ENCODE results near the gene OR1M1. TPM values are rescaled to one million over a fixed set of nuclear protein-coding genes. Genes with fewer than 3 reads are reported as not detected.

Gene OR1M1
- total and polyA plus RNA-seq, 9 of the 15 experiments (the other 6 are each of a cell fraction or from before 2014, with no cell fraction given), result not detected

DNA sequence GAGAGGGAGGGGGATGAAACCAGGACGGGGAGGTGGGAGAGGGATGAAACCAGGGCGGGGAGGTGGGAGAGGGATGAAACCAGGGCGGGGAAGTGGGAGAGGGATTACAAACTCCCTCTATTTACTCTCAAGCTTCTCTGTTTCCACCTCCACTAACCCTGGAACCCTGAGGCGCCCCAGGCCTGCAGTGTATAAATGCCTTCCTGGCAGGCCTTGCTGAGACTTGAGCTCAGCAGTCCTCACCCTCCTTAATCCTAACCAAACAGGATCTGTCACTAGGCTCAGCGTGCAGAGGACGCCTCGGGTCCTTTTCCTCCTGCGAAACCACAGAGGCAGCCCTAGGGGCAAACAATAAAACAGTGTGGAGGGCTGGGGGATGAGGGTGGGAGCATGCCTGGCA is 32.1 kb upstream of the OR1M1 start:
- H3K79me2 ChIP-seq (ENCODE audit: control insufficient read depth, insufficient read depth, low read length), result no peaks in the 10 kb centered on the region
- no peak overlapping the region for H3K4me3 ChIP-seq
- DNase-seq (ENCODE audit: extremely low read depth in 1 of 4, low spot score in 3 of 4), result no peak
- H3K9ac ChIP-seq (ENCODE audit: insufficient read depth in 1 of 2, low read depth in 2 of 2, low read length in 2 of 2), result no peak overlapping the region; a peak in 1 of 4 replicates
- H3K4me1 ChIP-seq (replicated peaks in 1 of 2; ENCODE audit: control insufficient read depth in 2 of 2, insufficient read depth in 2 of 2, low read length in 2 of 2), result peaks cover 0 to 3% of the 10 kb centered on the region in 2 experiments; a peak in 2 of 5 replicates
- H2AFZ ChIP-seq (ENCODE audit: low read depth, low read length), result no peak overlapping the region
- no peaks in the 10 kb centered on the region for H3K36me3 ChIP-seq (ENCODE audit: control insufficient read depth, insufficient read depth, low read length)
- no peaks in the 10 kb centered on the region for H3K9me1 ChIP-seq (ENCODE audit: control insufficient read depth, insufficient read depth, low read length)
- no peak for FAIRE-seq
- H3K9me3 ChIP-seq (replicated peaks; ENCODE audit: control insufficient read depth, insufficient read depth, low read depth, low read length), result no peaks in the 10 kb centered on the region
- no peak for ATAC-seq
- no TSS peak for BruUV-seq (replicated peaks)
- no peak overlapping the region for H3K27ac ChIP-seq (ENCODE audit: extremely low read depth, low read depth, low read length)
- peaks cover 0 to 6% of the 10 kb centered on the region in 2 experiments; a peak in 1 of 5 replicates for H3K27me3 ChIP-seq (ENCODE audit: control insufficient read depth in 2 of 2, insufficient read depth in 2 of 2, low read length in 2 of 2)
- 11% methylated on average over 6 of the region's 8 CpGs for WGBS (ENCODE audit: insufficient coverage, low coverage, missing lambda C conversion rate)
- intact Hi-C loops (cut with micrococcal nuclease) (no loop called here), in situ Hi-C loops (cut with MboI) (no loop called here)
- POLR2A ChIA-PET, result interaction anchor here (1.2 kb wide), 1 partner anchor 9 kb away, joined by 3 read pairs; no protein-coding TSS in a partner anchor
- CTCF ChIA-PET (ENCODE audit: low intra/inter-chr PET ratio), result interaction anchor here (0.6 kb wide), 1 partner anchor 972 kb away, joined by 3 read pairs; no protein-coding TSS in a partner anchor
- no peaks in the 10 kb centered on the region for H4K20me1 ChIP-seq (replicated peaks; ENCODE audit: control insufficient read depth, insufficient read depth, low read length)
- no peak overlapping the region for H3K4me2 ChIP-seq (ENCODE audit: insufficient read depth, low read length)
- no peak for TF ChIP-seq FOSL1 (tag; conservative IDR thresholded peaks at IDR 0.05)
- no peak for TF ChIP-seq RBM22 (IDR thresholded peaks at IDR 0.05; ENCODE audit: low read depth, low read length, poor library complexity, severe bottlenecking)
- TF ChIP-seq NFATC3 (IDR thresholded peaks at IDR 0.05), result no peak
- no peak for TF ChIP-seq CREBBP (IDR thresholded peaks at IDR 0.05; ENCODE audit: low read depth, low read length)
- TF ChIP-seq ZNF695 (CRISPR knock-in tag; IDR thresholded peaks at IDR 0.05), result no peak
- TF ChIP-seq, protein P1, sequence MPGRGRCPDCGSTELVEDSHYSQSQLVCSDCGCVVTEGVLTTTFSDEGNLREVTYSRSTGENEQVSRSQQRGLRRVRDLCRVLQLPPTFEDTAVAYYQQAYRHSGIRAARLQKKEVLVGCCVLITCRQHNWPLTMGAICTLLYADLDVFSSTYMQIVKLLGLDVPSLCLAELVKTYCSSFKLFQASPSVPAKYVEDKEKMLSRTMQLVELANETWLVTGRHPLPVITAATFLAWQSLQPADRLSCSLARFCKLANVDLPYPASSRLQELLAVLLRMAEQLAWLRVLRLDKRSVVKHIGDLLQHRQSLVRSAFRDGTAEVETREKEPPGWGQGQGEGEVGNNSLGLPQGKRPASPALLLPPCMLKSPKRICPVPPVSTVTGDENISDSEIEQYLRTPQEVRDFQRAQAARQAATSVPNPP (IDR thresholded peaks at IDR 0.05; ENCODE audit: borderline replicate concordance, insufficient read depth, insufficient read length), result no peak
- TF ChIP-seq GMEB1 (CRISPR knock-in tag; IDR thresholded peaks at IDR 0.05), result no peak
- TF ChIP-seq PPARD (CRISPR knock-in tag; IDR thresholded peaks at IDR 0.05), result no peak
- no peak for TF ChIP-seq ZFP36 (IDR thresholded peaks at IDR 0.05; ENCODE audit: low read depth, low read length, partially characterized antibody)
- TF ChIP-seq, protein P2, sequence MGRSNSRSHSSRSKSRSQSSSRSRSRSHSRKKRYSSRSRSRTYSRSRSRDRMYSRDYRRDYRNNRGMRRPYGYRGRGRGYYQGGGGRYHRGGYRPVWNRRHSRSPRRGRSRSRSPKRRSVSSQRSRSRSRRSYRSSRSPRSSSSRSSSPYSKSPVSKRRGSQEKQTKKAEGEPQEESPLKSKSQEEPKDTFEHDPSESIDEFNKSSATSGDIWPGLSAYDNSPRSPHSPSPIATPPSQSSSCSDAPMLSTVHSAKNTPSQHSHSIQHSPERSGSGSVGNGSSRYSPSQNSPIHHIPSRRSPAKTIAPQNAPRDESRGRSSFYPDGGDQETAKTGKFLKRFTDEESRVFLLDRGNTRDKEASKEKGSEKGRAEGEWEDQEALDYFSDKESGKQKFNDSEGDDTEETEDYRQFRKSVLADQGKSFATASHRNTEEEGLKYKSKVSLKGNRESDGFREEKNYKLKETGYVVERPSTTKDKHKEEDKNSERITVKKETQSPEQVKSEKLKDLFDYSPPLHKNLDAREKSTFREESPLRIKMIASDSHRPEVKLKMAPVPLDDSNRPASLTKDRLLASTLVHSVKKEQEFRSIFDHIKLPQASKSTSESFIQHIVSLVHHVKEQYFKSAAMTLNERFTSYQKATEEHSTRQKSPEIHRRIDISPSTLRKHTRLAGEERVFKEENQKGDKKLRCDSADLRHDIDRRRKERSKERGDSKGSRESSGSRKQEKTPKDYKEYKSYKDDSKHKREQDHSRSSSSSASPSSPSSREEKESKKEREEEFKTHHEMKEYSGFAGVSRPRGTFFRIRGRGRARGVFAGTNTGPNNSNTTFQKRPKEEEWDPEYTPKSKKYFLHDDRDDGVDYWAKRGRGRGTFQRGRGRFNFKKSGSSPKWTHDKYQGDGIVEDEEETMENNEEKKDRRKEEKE (IDR thresholded peaks at IDR 0.05; ENCODE audit: borderline replicate concordance in 1 of 2, control insufficient read depth in 1 of 2, low read depth in 2 of 2, low read length in 1 of 2), result no peak
- TF ChIP-seq, protein P3, sequence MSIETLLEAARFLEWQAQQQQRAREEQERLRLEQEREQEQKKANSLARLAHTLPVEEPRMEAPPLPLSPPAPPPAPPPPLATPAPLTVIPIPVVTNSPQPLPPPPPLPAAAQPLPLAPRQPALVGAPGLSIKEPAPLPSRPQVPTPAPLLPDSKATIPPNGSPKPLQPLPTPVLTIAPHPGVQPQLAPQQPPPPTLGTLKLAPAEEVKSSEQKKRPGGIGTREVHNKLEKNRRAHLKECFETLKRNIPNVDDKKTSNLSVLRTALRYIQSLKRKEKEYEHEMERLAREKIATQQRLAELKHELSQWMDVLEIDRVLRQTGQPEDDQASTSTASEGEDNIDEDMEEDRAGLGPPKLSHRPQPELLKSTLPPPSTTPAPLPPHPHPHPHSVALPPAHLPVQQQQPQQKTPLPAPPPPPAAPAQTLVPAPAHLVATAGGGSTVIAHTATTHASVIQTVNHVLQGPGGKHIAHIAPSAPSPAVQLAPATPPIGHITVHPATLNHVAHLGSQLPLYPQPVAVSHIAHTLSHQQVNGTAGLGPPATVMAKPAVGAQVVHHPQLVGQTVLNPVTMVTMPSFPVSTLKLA (conservative IDR thresholded peaks at IDR 0.05), result no peak
- no peak for TF ChIP-seq NCOR1 (IDR thresholded peaks at IDR 0.05)
- TF ChIP-seq FUS (optimal IDR thresholded peaks at IDR 0.05; ENCODE audit: low read depth, low read length), result no peak
- TF ChIP-seq MCM3 (IDR thresholded peaks at IDR 0.05), result no peak
- no peak for TF ChIP-seq FOXJ3 (CRISPR knock-in tag; IDR thresholded peaks at IDR 0.05)
- TF ChIP-seq HMG20A (CRISPR knock-in tag; conservative IDR thresholded peaks at IDR 0.05), result no peak

Measured in K562 (cell line).